ENCODE measurements around the gene DDAH1.

DDAH1 gene

DNA sequence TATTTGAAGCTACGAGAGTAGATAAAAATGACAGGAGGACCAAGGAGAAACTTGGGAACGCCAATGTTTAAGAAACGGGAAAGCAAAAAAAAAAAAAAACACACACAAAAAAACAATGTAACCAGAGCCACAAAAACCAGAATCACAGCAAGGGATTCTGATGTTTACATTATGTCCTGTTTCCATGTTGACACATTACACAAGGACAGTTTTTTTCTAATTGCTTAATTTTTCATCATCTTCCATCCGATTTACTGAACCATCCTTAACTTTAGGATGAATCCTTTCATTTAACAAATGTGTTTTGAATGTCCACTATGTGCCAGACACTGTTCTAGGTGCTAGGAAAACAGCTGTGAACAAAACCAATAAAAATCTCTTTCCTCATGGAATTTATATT, 187.2 kb downstream of the DDAH1 start:
- TF ChIP-seq GATA3 (IDR thresholded peaks at IDR 0.05; ENCODE audit: low read depth, low read length) (no peak), GATA2 (IDR thresholded peaks at IDR 0.05; ENCODE audit: low read depth, low read length) (no peak)

DNA sequence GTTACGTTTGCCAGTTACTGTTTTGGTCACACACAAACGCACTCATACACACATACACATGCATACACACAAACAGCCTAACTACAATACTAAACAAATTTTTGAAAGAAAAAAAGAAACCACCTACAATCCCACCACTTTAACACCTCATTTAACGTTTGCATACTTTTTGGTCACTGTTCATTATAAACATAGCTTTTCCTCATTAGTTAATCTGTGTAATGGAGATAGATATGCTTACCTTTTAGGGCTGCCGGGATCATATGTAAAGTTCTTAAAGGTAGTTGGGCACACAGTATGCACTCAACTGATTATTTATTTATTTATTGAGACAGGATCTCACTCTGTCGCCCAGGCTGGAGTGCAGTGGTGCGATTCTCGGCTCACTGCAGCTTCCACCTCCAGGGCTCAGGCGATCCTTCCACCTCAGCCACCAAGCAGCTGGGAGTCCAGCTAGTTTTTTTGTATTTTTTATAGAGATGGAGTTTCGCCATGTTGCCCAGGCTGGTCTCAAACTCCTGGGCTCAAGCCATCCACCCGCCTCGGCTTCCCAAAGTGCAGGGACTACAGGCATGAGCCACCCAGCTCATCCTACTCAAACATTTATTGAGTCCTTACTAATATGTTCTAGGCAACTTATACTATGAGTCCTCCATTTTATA, 187.8 kb downstream of the DDAH1 start:
- TF ChIP-seq GATA2 (IDR thresholded peaks at IDR 0.05; ENCODE audit: low read depth, low read length) (no peak), GATA3 (IDR thresholded peaks at IDR 0.05; ENCODE audit: low read depth, low read length) (no peak)

DNA sequence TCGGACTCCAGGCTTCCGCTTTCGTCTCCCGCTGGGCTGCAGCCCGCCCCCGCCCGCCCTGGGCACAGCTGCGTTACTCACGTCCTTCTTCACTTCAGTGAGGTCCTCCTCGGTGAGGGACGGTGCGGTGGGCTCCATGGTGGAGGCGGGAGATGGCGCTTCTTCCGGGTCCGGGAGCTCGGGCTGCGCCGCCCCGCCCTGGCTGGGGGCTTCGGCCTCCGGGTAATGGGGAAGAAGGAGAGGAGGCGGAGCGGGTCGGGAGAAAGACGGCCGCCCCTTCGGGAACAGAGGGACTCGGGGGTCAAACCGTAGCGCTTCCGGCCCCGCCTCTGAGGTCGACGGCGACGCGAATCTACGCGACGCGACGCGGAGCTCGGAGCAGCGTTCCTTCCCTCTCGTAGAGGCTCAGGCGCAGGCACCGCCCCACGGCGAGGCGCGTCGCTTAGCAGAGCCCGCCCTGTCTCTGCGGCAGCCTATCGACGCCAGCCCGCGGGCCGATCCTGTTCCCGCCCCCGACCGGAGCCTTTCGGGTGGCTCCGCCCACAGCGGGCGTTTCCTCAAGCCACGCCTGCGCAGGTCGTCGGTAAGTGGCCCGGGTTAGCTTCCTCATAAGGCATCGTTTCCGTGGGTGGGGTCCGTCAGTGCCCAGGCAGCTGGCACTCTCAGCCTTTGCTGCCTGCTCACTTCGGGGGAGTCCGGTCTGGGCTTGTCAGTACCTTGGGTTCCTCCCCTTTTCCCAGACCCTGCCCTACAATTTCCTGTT, 188.6 kb downstream of the DDAH1 start, which contains the start of gene BCL10:
BCL10 (minus strand) TSS at position 418 of the 763 bp plus-strand sequence; CDS start at position 138, 280 bp downstream.
- TF ChIP-seq GATA3 (IDR thresholded peaks at IDR 0.05; ENCODE audit: low read depth, low read length), result no peak
- no peak for TF ChIP-seq GATA2 (IDR thresholded peaks at IDR 0.05; ENCODE audit: low read depth, low read length)

GRCh38 chr1:85275701-85276214, 189.2 kb downstream of the DDAH1 start:
- TF ChIP-seq GATA2 (IDR thresholded peaks at IDR 0.05; ENCODE audit: low read depth, low read length) (no peak), GATA3 (IDR thresholded peaks at IDR 0.05; ENCODE audit: low read depth, low read length) (no peak)

- TF ChIP-seq GATA3 (IDR thresholded peaks at IDR 0.05; ENCODE audit: low read depth, low read length) (no peak), GATA2 (IDR thresholded peaks at IDR 0.05; ENCODE audit: low read depth, low read length) (no peak)
Measured at GRCh38 chr1:85274969-85275453, 189.9 kb downstream of the DDAH1 start.

DNA sequence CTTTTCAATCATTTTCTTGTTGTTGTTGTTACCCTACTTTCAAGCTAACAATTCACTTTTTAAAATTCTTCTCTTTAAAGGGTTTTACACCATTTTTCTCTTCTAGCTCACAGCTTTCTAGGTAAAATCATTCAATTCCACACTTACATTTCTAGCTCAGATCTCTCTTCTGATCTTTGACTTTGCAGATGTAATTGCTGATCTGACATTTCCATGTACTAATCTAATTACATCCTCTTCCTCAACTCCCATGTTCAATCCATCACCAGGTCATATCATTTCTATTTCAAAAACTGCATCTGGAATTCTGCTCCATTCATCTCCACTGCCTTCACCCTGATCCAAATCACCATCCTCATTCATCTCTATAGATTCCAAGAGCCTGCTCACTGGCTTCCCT, 191.6 kb downstream of the DDAH1 start:
- no peak for TF ChIP-seq GATA2 (IDR thresholded peaks at IDR 0.05; ENCODE audit: low read depth, low read length)
- no peak for TF ChIP-seq GATA3 (IDR thresholded peaks at IDR 0.05; ENCODE audit: low read depth, low read length)

GRCh38 chr1:85268801-85269585, 196.0 kb downstream of the DDAH1 start:
- TF ChIP-seq GATA2 (IDR thresholded peaks at IDR 0.05; ENCODE audit: low read depth, low read length) (no peak), GATA3 (IDR thresholded peaks at IDR 0.05; ENCODE audit: low read depth, low read length) (no peak)
